H1 (cell line): ENCODE measurements around the gene ZAR1. TPM values are rescaled to one million over a fixed set of nuclear protein-coding genes. Genes with fewer than 3 reads are reported as not detected.

Source experiments
- BCL11A ChIP-seq, 2 experiments: IDR thresholded peaks; one replicate each; pipeline ENCODE4 v1.6.1; 2011; ENCODE audit warnings: low read depth in 2 of 2, low read length in 2 of 2, mild to moderate bottlenecking in 2 of 2
- GABPA ChIP-seq: IDR thresholded peaks from 2 replicates; pipeline ENCODE4 v1.6.1; 2011; ENCODE audit warnings: mild to moderate bottlenecking, low read length, moderate library complexity, borderline replicate concordance; ENCODE audit not compliant: insufficient read depth
- RBBP5 ChIP-seq: IDR thresholded peaks from 2 replicates; pipeline ENCODE4 v1.7.1; 2012; ENCODE audit warnings: low read depth, mild to moderate bottlenecking, inconsistent platforms, low read length, moderate library complexity, borderline replicate concordance
- SUZ12 ChIP-seq: fragments of 200-600 bp; sonication (generic); IDR thresholded peaks from 2 replicates; pipeline ENCODE4 v1.6.1; 2012; ENCODE audit warnings: mild to moderate bottlenecking, inconsistent platforms, low read length, moderate library complexity, mixed read lengths
- YY1 ChIP-seq: IDR thresholded peaks from 2 replicates; pipeline ENCODE4 v1.6.1; 2011; ENCODE audit warnings: low read depth, mild to moderate bottlenecking, low read length
- polyA plus RNA-seq, 7 experiments: library from polyadenylated mRNA; depleted of rRNA in 3 of 7; stranded (reverse) in 5 of 7; unstranded in 2 of 7; fragments of >200 nt in 5 of 7; fragments of 200-250 nt in 2 of 7; gene quantifications; 1 replicate in 5 of 7; 2 replicates in 1 of 7; 4 replicates in 1 of 7; pipeline versions ENCODE4 v1.2.1 to v1.2.3, GENCODE V29; 2011 to 2013; ENCODE audit warnings: missing spikeins in 2 of 7, mixed read lengths in 2 of 7
- total RNA-seq: library from RNA; stranded (reverse); fragmentation: NEBNext Ultra II Directional; extraction: Animal tissue kit (Norgen Biotek cat#: 25700); gene quantifications from 2 replicates; pipeline ENCODE4 v1.2.1, GENCODE V29; 2021
- TF ChIP-seq, protein P1 (sequence below): fragments of 300-600 bp; sonication (generic); IDR thresholded peaks from 2 replicates; pipeline ENCODE4 v1.7.1; 2012; ENCODE audit warnings: low read length, moderate library complexity, mild to moderate bottlenecking, inconsistent platforms; ENCODE audit not compliant: insufficient replicate concordance

Gene ZAR1
- total and polyA plus RNA-seq, 2 of the 8 experiments (the other 6 are each of a cell fraction or from before 2014, with no cell fraction given), result 0.33 to 0.78 TPM

DNA sequence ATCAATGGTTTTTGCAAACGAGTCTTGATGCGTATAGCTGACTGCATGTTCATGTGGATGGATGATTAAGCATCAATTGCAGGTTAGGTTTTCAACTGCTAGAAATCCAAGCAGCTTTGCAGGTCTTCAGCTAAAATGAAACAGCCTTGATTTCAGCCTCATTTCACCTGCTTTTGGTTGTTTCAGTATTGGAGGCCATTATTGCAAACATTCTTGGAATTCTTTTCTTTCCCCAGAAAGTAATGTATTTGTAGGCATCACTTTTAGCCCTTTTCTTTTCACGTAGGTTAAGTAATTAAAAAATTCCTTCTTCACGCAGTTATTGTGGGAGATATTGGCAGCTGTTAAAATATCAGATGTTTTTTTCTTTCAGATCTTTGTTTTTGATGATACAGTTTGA, 8.8 kb downstream of the ZAR1 start (continued):
- TF ChIP-seq, protein P1, sequence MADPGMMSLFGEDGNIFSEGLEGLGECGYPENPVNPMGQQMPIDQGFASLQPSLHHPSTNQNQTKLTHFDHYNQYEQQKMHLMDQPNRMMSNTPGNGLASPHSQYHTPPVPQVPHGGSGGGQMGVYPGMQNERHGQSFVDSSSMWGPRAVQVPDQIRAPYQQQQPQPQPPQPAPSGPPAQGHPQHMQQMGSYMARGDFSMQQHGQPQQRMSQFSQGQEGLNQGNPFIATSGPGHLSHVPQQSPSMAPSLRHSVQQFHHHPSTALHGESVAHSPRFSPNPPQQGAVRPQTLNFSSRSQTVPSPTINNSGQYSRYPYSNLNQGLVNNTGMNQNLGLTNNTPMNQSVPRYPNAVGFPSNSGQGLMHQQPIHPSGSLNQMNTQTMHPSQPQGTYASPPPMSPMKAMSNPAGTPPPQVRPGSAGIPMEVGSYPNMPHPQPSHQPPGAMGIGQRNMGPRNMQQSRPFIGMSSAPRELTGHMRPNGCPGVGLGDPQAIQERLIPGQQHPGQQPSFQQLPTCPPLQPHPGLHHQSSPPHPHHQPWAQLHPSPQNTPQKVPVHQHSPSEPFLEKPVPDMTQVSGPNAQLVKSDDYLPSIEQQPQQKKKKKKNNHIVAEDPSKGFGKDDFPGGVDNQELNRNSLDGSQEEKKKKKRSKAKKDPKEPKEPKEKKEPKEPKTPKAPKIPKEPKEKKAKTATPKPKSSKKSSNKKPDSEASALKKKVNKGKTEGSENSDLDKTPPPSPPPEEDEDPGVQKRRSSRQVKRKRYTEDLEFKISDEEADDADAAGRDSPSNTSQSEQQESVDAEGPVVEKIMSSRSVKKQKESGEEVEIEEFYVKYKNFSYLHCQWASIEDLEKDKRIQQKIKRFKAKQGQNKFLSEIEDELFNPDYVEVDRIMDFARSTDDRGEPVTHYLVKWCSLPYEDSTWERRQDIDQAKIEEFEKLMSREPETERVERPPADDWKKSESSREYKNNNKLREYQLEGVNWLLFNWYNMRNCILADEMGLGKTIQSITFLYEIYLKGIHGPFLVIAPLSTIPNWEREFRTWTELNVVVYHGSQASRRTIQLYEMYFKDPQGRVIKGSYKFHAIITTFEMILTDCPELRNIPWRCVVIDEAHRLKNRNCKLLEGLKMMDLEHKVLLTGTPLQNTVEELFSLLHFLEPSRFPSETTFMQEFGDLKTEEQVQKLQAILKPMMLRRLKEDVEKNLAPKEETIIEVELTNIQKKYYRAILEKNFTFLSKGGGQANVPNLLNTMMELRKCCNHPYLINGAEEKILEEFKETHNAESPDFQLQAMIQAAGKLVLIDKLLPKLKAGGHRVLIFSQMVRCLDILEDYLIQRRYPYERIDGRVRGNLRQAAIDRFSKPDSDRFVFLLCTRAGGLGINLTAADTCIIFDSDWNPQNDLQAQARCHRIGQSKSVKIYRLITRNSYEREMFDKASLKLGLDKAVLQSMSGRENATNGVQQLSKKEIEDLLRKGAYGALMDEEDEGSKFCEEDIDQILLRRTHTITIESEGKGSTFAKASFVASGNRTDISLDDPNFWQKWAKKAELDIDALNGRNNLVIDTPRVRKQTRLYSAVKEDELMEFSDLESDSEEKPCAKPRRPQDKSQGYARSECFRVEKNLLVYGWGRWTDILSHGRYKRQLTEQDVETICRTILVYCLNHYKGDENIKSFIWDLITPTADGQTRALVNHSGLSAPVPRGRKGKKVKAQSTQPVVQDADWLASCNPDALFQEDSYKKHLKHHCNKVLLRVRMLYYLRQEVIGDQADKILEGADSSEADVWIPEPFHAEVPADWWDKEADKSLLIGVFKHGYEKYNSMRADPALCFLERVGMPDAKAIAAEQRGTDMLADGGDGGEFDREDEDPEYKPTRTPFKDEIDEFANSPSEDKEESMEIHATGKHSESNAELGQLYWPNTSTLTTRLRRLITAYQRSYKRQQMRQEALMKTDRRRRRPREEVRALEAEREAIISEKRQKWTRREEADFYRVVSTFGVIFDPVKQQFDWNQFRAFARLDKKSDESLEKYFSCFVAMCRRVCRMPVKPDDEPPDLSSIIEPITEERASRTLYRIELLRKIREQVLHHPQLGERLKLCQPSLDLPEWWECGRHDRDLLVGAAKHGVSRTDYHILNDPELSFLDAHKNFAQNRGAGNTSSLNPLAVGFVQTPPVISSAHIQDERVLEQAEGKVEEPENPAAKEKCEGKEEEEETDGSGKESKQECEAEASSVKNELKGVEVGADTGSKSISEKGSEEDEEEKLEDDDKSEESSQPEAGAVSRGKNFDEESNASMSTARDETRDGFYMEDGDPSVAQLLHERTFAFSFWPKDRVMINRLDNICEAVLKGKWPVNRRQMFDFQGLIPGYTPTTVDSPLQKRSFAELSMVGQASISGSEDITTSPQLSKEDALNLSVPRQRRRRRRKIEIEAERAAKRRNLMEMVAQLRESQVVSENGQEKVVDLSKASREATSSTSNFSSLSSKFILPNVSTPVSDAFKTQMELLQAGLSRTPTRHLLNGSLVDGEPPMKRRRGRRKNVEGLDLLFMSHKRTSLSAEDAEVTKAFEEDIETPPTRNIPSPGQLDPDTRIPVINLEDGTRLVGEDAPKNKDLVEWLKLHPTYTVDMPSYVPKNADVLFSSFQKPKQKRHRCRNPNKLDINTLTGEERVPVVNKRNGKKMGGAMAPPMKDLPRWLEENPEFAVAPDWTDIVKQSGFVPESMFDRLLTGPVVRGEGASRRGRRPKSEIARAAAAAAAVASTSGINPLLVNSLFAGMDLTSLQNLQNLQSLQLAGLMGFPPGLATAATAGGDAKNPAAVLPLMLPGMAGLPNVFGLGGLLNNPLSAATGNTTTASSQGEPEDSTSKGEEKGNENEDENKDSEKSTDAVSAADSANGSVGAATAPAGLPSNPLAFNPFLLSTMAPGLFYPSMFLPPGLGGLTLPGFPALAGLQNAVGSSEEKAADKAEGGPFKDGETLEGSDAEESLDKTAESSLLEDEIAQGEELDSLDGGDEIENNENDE, result peak; percentile 29
- no peak for TF ChIP-seq SUZ12
- TF ChIP-seq YY1, result peak; percentile 17; the same call in 1 of the 2 replicates
- no peak for TF ChIP-seq BCL11A (IDR thresholded peaks at IDR 0.05; ENCODE audit: low read depth in 2 of 2, low read length in 2 of 2)
- TF ChIP-seq RBBP5, result no peak
- TF ChIP-seq GABPA, result no peak
